ENCODE results near the gene DUSP21. TPM values are rescaled to one million over a fixed set of nuclear protein-coding genes. Genes with fewer than 3 reads are reported as not detected.

Gene DUSP21
- polyA plus RNA-seq, 1 donor from 2014 or later = not detected

GRCh38 chrX:44873415-44874276 is 29.8 kb downstream of the DUSP21 start:
- no peaks in the 10 kb centered on the region for H3K27me3 ChIP-seq (ENCODE audit: insufficient read depth, low read depth, low read length)
- H3K27ac ChIP-seq (ENCODE audit: low read length) = peak overlapping the region; percentile 85
- H3K9me3 ChIP-seq (ENCODE audit: low read length) = no peaks in the 10 kb centered on the region
- peak overlapping the region; percentile 14 for H3K4me2 ChIP-seq (ENCODE audit: low read length)
- peaks cover 47% of the 10 kb centered on the region for H3K79me2 ChIP-seq (replicated peaks; ENCODE audit: insufficient read depth, low read length)
- H3F3A ChIP-seq (ENCODE audit: insufficient read depth, low read length, poor library complexity, severe bottlenecking) = no peaks in the 10 kb centered on the region
- TF ChIP-seq TAF1 (IDR thresholded peaks at IDR 0.05; ENCODE audit: low read depth) (no peak), REST (IDR thresholded peaks at IDR 0.05; ENCODE audit: borderline replicate concordance) (peak; percentile 5), RAD21 (conservative IDR thresholded peaks at IDR 0.05) (peak; percentile 34), MXI1 (conservative IDR thresholded peaks at IDR 0.05; ENCODE audit: poor library complexity, severe bottlenecking) (peak; percentile 31)
- peak overlapping the region; percentile 8 for H2AFZ ChIP-seq (ENCODE audit: low read depth, low read length)
- H3K9me2 ChIP-seq (ENCODE audit: insufficient read depth, low read length) = no peaks in the 10 kb centered on the region
- H3K36me3 ChIP-seq (ENCODE audit: insufficient read depth, low read length) = no peaks in the 10 kb centered on the region
- H3K9ac ChIP-seq (ENCODE audit: low read length) = peak overlapping the region; percentile 84
- H4K20me1 ChIP-seq (ENCODE audit: insufficient read depth) = no peaks in the 10 kb centered on the region
- H3K4me3 ChIP-seq (ENCODE audit: low read length) = peak overlapping the region; percentile 85

- H3K4me2 ChIP-seq (ENCODE audit: low read length) = peak overlapping the region; percentile 62
These were observed 30.8 kb downstream of the DUSP21 start for GRCh38 chrX:44874420-44875184.

More at GRCh38 chrX:44874420-44875184, 30.8 kb downstream of the DUSP21 start:
- no peaks in the 10 kb centered on the region for H3K9me3 ChIP-seq (ENCODE audit: low read length)
- no peaks in the 10 kb centered on the region for H3F3A ChIP-seq (ENCODE audit: insufficient read depth, low read length, poor library complexity, severe bottlenecking)
- H3K27me3 ChIP-seq (ENCODE audit: insufficient read depth, low read depth, low read length) = no peaks in the 10 kb centered on the region
- TF ChIP-seq CTCF (IDR thresholded peaks at IDR 0.05; ENCODE audit: poor library complexity, severe bottlenecking) = no peak
- H3K4me3 ChIP-seq (ENCODE audit: low read length) = peak overlapping the region; percentile 85
- no peaks in the 10 kb centered on the region for H3K9me2 ChIP-seq (ENCODE audit: insufficient read depth, low read length)
- no peak overlapping the region for H2AFZ ChIP-seq (ENCODE audit: low read depth, low read length)
- H4K20me1 ChIP-seq (ENCODE audit: insufficient read depth) = no peaks in the 10 kb centered on the region
- peaks cover 56% of the 10 kb centered on the region for H3K79me2 ChIP-seq (replicated peaks; ENCODE audit: insufficient read depth, low read length)
- H3K9ac ChIP-seq (ENCODE audit: low read length) = peak overlapping the region; percentile 84
- H3K27ac ChIP-seq (ENCODE audit: low read length) = peak overlapping the region; percentile 85
- H3K36me3 ChIP-seq (ENCODE audit: insufficient read depth, low read length) = no peaks in the 10 kb centered on the region
